Stimulated activated CD4-positive, alpha-beta T cell treated with anti-CD3 and anti-CD28 coated beads, TNF-alpha, amount 100 ng/mL, for 24 hours (primary cell): Measurements from ENCODE around the gene FBXL17.
"Not testable (repeated sequence)": the region's sequence is repeated elsewhere in the genome, so short reads cannot be mapped to it uniquely, and the experiment has no call there.

Source experiments
- DNase-seq, 3 experiments: peaks; one replicate each; pipeline ENCODE4 v3.0.0-alpha.2; 2020; ENCODE audit warnings: low read depth in 3 of 3

Gene FBXL17

GRCh38 chr5:108164574-108164973 is 217.3 kb downstream of the FBXL17 start:
- no peak for DNase-seq

- not testable (repeated sequence) for DNase-seq
Observed at GRCh38 chr5:108152854-108153253, 229.0 kb downstream of the FBXL17 start.

- DNase-seq = no peak
Observed at GRCh38 chr5:108149369-108149768, 232.5 kb downstream of the FBXL17 start.

- DNase-seq = no peak
Observed at GRCh38 chr5:108148715-108149139, 233.2 kb downstream of the FBXL17 start.

- no peak for DNase-seq
Observed at GRCh38 chr5:108146222-108146621, 235.7 kb downstream of the FBXL17 start.

- DNase-seq = no peak
Observed at GRCh38 chr5:108145351-108145750, 236.5 kb downstream of the FBXL17 start.

- DNase-seq = no peak
Observed at GRCh38 chr5:108144332-108144731, 237.6 kb downstream of the FBXL17 start.

- DNase-seq = no peak
Observed at GRCh38 chr5:108143581-108143980, 238.3 kb downstream of the FBXL17 start.

- DNase-seq = no peak
Observed at GRCh38 chr5:108141676-108142075, 240.2 kb downstream of the FBXL17 start.

- DNase-seq = no peak
Observed at GRCh38 chr5:108136493-108136892, 245.4 kb downstream of the FBXL17 start.

GRCh38 chr5:108129129-108129528 is 252.8 kb downstream of the FBXL17 start:
- DNase-seq = no peak

GRCh38 chr5:108125771-108126511 is 256.0 kb downstream of the FBXL17 start:
- no peak for DNase-seq

GRCh38 chr5:108124596-108124995 is 257.3 kb downstream of the FBXL17 start:
- no peak for DNase-seq

GRCh38 chr5:108122702-108123101 is 259.2 kb downstream of the FBXL17 start:
- no peak for DNase-seq

GRCh38 chr5:108118813-108119514 is 262.9 kb downstream of the FBXL17 start:
- DNase-seq = no peak

- no peak for DNase-seq
Observed at GRCh38 chr5:108115673-108116072, 266.2 kb downstream of the FBXL17 start.

GRCh38 chr5:108113950-108114349 is 267.9 kb downstream of the FBXL17 start:
- no peak for DNase-seq

GRCh38 chr5:108111736-108112135 is 270.2 kb downstream of the FBXL17 start:
- no peak for DNase-seq

- no peak for DNase-seq
Observed at GRCh38 chr5:108109059-108109458, 272.8 kb downstream of the FBXL17 start.

GRCh38 chr5:108104448-108104847 is 277.4 kb downstream of the FBXL17 start:
- no peak for DNase-seq

GRCh38 chr5:108102463-108102862 is 279.4 kb downstream of the FBXL17 start:
- DNase-seq = no peak

GRCh38 chr5:108101821-108102220 is 280.1 kb downstream of the FBXL17 start:
- no peak for DNase-seq

GRCh38 chr5:108101130-108101529 is 280.8 kb downstream of the FBXL17 start:
- no peak for DNase-seq
